K562 (cell line): Measurements from ENCODE around the gene TMCC2. TPM values are rescaled to one million over a fixed set of nuclear protein-coding genes. Genes with fewer than 3 reads are reported as not detected.

Source experiments
- FOXJ3 ChIP-seq: sonication (generic); formaldehyde crosslinking; IDR thresholded peaks from 2 replicates; pipeline ENCODE4 v1.4.0; 2020; ENCODE audit warnings: mild to moderate bottlenecking, missing genetic modification reagents
- L3MBTL2 ChIP-seq: fragments of 450-650 bp; IDR thresholded peaks from 2 replicates; pipeline ENCODE4 v1.6.1; 2016; ENCODE audit warnings: mild to moderate bottlenecking, moderate library complexity
- MGA ChIP-seq: fragments of 450-650 bp; IDR thresholded peaks from 2 replicates; pipeline ENCODE4 v1.6.1; 2016; ENCODE audit warnings: mild to moderate bottlenecking, moderate library complexity
- ZNF133 ChIP-seq: fragments of 250-450 bp; sonication (Bioruptor Pico); IDR thresholded peaks from 2 replicates; pipeline ENCODE4 v1.4.0; 2020; ENCODE audit warnings: mild to moderate bottlenecking
- ZNF639 ChIP-seq, 2 experiments: fragments of 200-800 bp in 1 of 2; sonication (Bioruptor generic) in 1 of 2; sonication (generic) in 1 of 2; formaldehyde crosslinking in 1 of 2; IDR thresholded peaks in 1 of 2; conservative IDR thresholded peaks in 1 of 2; 2 replicates each; pipeline versions ENCODE4 v1.5.0 to v1.6.1; 2016 to 2020; ENCODE audit warnings: missing compliant biosample characterization in 1 of 2, missing genetic modification characterization in 1 of 2, missing genetic modification reagents in 1 of 2
- ZNF707 ChIP-seq: fragments of 250-450 bp; sonication (Bioruptor Pico); conservative IDR thresholded peaks from 2 replicates; pipeline ENCODE4 v1.8.0; 2022; ENCODE audit warnings: inconsistent platforms, mild to moderate bottlenecking, moderate library complexity
- ZNF740 ChIP-seq, 3 experiments: fragments of 200-800 bp in 1 of 3; sonication (Bioruptor generic) in 1 of 3; sonication (generic) in 1 of 3; formaldehyde crosslinking in 1 of 3; IDR thresholded peaks; 2 replicates each; pipeline versions ENCODE4 v1.6.1 to v1.8.0; 2016 to 2022; ENCODE audit warnings: mild to moderate bottlenecking in 2 of 3, missing compliant biosample characterization in 2 of 3, missing genetic modification characterization in 2 of 3, missing genetic modification reagents in 1 of 3
- ZNF764 ChIP-seq: fragments of 250-450 bp; sonication (Bioruptor Pico); IDR thresholded peaks from 2 replicates; pipeline ENCODE4 v1.4.0; 2020; ENCODE audit warnings: low read depth, mild to moderate bottlenecking, moderate library complexity
- ZSCAN29 ChIP-seq: fragments of 450-650 bp; IDR thresholded peaks from 2 replicates; pipeline ENCODE4 v1.6.1; 2017
- polyA plus RNA-seq, 8 experiments: library from polyadenylated mRNA; depleted of rRNA in 4 of 8; stranded (reverse) in 5 of 8; unstranded in 3 of 8; fragments of >200 nt; fragmentation: Nextera tagmentation in 2 of 8; fragmentation: Illumina TruSeq in 1 of 8; extraction: Ambion mirVana in 2 of 8; extraction: Trizol in 1 of 8; gene quantifications; 2 replicates each; pipeline versions ENCODE4 v1.2.1 to v1.2.3, GENCODE V29; 2011 to 2014; ENCODE audit warnings: inconsistent platforms in 1 of 8, missing spikeins in 1 of 8
- total RNA-seq, 7 experiments: library from RNA; depleted of rRNA in 6 of 7; stranded (reverse); fragments of >200 nt in 6 of 7; fragmentation: Illumina TruSeq in 2 of 7; extraction: Trizol in 2 of 7; gene quantifications; 2 replicates each; pipeline versions ENCODE4 v1.2.1 to v1.2.3, GENCODE V29; 2011 to 2021; ENCODE audit warnings: low replicate concordance in 1 of 7

TMCC2 gene
- total and polyA plus RNA-seq, 9 of the 15 experiments (the other 6 are each of a cell fraction or from before 2014, with no cell fraction given) = 0.06 to 1.8 (median 0.98) TPM

- TF ChIP-seq ZNF740 (CRISPR knock-in tag; IDR thresholded peaks at IDR 0.05) = peak; percentile 97
- TF ChIP-seq ZNF740 (tag; IDR thresholded peaks at IDR 0.05) = no peak
- TF ChIP-seq ZNF639 (CRISPR knock-in tag; conservative IDR thresholded peaks at IDR 0.05 in 1 of 2, IDR thresholded peaks at IDR 0.05 in 1 of 2) = peak in 1 of 2 experiments; percentile 95; a peak in 2 of 4 replicates
- TF ChIP-seq FOXJ3 = no peak
- no peak; the same call in 1 of the 2 replicates for TF ChIP-seq MGA
- TF ChIP-seq ZSCAN29 = peak; percentile 57; the same call in 1 of the 2 replicates
- no peak for TF ChIP-seq ZNF764
- no peak for TF ChIP-seq ZNF707 (CRISPR knock-in tag)
- TF ChIP-seq L3MBTL2 = peak; percentile 71
- TF ChIP-seq ZNF133 = no peak; the same call in 1 of the 2 replicates
Measured at GRCh38 chr1:205211169-205211838, 16.4 kb upstream of the TMCC2 start, which contains the start of gene DSTYK (continued).
